GM18870 (cell line): ENCODE results near the gene RAB11FIP5.
"Not testable (repeated sequence)": the region's sequence is repeated elsewhere in the genome, so short reads cannot be mapped to it uniquely, and the experiment has no call there.

Source experiments
- ATAC-seq: cut with Tn5 transposase; IDR thresholded peaks from one replicate; pipeline ENCODE4 v1.9.1; 2021; ENCODE audit warnings: moderate library complexity; ENCODE audit not compliant: unreplicated experiment

Gene RAB11FIP5

DNA sequence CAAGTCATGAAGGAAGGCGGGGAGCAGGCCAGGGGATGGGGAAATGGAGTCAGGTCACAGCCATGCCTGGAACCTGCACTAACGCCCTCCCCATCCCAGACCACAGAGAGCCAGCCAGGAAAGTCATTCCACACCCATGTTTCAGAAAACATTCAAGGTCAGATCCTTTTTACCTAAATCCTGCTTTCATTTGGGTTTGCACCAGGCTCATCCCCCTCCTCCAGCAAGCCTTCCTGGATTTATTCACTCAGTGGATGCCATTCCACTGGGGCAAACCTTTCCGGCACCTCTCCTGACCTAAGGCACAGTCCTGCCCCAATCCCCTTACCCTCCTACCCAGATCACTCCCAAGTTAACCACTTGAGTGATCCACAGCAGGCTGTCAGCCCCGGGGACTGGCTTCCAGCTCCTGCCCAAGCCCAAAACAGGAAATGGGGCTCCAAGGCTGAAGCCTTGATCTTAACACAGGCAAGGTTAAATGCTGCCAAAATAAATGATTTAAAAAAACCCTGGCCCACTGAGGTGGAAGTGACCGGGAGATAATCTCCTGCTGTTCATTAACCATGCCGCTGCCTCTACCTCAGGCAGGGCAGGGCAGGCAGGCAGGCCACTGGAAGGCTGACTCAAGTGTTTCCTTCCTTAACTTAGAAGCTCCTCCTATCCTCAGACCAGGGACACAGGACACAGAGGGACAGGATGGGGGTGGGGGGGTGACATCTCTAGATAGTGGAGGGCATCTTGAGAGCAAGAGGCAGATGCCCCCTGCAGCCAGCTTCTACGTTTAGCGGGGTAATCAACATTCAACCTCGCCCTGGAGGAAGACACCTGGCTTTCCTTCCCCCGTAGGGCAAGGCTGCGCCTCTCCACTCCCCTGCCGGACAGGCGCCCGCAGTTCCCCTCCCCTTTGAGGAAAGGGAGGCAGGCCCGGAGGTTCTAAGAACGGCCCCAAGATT, 1.4 kb downstream of the RAB11FIP5 start:
- no peak for ATAC-seq

DNA sequence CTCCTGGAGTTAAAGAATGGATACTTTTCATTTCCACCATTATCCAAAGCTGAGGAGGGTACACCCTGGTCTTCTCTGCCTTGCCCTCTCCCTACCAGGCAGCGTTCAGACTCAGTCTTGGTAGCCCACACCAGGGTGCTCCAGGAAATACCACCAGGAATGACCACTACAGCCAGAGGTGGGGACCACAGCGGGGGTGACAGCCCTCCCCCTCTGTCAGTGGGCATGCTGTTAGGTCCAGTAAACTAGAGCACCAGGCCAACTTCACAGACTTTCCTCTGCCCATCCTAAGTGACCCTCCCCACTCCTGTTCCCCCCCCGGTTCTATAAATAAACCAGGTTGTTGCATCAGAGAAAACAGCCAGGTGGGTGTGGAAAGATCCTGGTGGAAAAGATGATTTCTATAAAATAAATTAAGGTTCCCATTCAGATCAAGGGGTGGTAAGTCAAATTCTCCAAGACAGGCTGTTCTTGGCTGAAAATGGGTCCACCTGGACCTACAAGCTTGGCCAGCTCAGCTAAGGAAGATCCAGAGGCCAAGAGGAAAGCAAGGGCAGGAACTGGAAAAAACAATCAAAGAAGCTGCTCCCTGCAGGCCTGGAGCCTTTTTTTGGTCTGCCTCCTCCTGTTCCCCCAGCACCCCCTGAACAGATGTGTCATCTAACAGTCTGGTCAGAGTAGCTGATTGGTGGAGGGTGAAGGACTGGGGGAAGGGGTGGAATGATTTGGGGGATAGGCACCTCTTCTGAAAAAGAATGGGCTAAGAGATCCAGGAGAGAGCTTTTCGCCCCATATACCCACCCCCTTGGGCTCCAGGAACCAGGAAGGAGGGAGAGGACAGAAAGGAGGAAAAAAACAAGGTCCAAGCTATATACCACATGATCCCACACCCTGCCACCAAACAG, 2.3 kb downstream of the RAB11FIP5 start:
- no peak for ATAC-seq

GRCh38 chr2:73109431-73110167, 3.1 kb downstream of the RAB11FIP5 start:
- no peak for ATAC-seq

- no peak for ATAC-seq
These were observed 5.4 kb downstream of the RAB11FIP5 start for GRCh38 chr2:73107211-73107926.

DNA sequence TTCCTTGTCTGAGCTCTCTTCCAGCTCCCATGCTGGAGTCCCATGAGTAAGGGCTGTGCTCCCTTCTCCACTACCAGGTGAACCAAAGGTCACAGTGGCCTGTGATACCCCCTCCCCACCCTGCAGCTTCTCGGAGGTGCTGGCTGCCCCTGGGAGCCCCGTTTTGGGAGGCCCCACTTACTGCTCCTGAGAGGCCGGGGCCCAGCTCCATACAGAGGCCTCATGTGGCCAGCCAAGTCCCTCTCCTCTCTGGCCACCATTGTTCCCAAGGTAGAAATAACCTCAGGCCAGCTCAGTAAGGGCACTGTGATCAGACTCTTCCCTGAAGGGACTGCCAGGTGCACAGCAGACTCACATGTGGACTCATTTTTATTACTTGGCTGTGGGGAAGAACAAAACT, 6.0 kb downstream of the RAB11FIP5 start:
- ATAC-seq, result no peak

DNA sequence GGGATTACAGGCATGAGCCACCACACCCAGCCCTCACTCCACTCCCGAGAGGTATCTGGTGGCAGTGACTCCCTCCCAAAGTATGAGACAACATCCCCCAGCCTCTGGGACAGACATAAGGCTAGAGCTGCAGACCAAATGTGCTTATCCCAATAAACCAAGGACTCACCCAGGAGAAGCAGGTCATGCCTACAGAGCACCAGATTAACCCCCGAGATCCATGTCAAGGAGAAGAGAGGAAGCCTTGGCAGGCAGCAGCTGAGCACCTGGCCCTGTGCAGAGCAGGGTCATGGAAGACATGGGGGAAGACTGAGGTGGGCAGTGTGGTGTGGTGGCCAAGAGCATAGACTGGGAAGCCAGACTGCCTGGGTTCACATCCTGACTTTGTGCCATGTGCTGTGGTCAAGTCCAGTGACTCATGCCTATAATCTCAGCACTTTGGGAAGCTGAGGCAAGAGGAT, 7.2 kb downstream of the RAB11FIP5 start:
- ATAC-seq, result no peak

- ATAC-seq, result no peak
These were observed 7.8 kb downstream of the RAB11FIP5 start for GRCh38 chr2:73104933-73105332.

GRCh38 chr2:73103018-73103542, 9.7 kb downstream of the RAB11FIP5 start:
- ATAC-seq, result no peak

- no peak for ATAC-seq
These were observed 11.0 kb downstream of the RAB11FIP5 start for GRCh38 chr2:73101626-73102256.

- ATAC-seq, result no peak
These were observed 11.8 kb downstream of the RAB11FIP5 start for GRCh38 chr2:73100956-73101355.

DNA sequence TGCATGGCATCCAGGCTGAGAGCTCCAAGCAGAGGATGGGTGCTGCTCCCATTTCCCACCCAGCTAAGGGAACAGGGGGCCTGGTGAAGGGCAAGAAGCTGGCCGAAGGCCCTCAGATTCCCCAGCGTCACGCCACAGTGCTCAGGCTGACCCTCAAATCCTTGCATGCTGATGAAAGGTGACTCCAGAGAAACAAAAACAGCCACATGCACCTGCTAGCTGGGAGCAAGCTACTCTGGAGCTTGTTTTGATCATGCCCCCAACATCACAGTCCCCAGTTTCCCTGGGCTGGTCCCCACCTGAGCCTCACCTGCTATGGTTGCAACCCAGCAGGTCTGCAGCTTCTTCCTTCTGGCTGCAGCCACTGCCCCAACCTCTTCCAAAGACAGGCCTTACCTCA, 13.3 kb downstream of the RAB11FIP5 start:
- no peak for ATAC-seq

GRCh38 chr2:73095910-73096309, 16.8 kb downstream of the RAB11FIP5 start:
- no peak for ATAC-seq

GRCh38 chr2:73093601-73094218, 19.0 kb downstream of the RAB11FIP5 start:
- ATAC-seq, result not testable (repeated sequence)

DNA sequence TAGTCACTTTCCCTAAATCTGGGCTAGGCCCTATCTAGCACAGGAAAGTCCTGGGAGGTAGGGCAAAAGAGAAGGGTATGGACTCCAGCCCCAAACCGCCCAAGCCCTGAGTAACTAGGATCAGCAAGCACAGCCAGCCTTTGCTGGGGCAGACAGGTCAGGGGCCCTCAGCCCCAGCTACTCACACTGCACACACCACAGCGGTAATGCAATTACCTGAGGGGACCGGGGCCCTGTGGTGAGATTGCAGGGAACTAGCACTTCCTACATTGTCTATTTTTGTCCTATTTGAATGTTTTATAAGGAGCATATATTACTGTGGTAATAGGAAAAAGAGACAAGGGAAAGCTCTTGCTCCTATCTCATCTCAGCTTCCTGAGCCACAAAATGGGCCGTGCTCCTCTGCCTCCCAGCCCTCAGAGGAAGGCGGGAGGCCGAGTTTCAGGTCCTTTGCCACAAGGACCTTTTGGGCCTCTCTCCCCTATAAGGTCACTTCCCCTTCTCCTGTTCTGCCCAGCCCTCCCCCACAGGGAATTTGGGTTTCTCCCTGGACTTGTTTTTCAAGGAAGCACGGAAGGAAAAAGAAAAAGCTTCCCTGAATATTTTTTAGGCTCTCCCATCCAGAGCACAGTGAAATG, 20.5 kb downstream of the RAB11FIP5 start:
- ATAC-seq, result no peak

DNA sequence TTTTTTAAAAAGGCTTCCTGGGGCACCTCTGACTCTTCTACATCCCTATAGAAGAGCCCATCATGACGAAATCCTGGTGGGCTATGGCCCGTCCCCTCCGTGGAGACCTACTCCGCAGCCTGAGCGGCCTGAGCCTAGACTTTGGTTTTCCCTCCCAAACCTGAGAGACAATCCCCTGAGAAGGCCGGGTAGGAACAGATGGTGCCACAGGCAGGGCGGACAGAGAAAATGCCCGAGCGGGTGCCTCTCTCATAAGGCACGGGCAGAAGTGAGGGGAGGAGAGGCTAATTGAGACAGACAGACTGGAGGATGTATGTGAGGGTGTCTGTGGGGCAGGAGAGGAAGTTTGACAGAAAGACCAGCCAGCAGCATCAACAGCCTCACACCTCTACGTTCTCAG, 21.1 kb downstream of the RAB11FIP5 start:
- no peak for ATAC-seq

- ATAC-seq, result no peak
These were observed 21.6 kb downstream of the RAB11FIP5 start for GRCh38 chr2:73091164-73091563.

DNA sequence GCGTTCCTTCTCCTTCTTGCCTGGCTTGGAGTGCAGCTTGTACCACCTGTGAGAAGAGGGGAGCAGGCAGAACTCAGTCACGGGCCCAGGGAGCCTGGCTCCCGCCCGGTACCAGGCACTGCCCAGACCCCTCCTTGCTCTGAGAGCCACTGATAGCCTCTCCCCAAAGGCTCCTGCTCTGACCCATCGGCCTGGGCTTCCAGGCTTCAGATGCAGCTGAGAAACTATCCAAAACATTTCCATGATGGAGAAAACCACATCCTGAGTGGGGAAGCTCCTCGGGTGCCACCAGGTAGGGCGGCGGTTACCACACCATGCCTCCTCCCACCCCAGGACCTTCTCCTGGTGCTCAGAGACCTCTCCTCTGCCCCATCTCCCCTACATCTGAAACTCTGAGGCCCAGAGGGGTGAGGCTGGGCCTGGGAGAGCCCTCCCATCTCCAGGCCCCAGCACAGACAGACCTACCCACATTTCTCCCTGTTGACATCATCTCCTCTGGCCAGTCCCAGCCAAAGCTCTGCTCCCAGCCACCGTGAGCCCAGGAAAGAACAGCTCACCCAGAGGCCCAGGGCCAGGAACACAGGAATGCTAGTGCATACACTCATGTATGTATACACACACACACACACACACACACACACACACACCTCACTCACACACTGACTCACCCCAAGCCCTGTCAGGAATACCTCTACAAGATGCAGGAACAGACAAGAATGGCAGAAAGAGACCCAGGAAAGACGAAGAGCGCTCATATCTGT, 23.3 kb downstream of the RAB11FIP5 start:
- ATAC-seq, result no peak

GRCh38 chr2:73088703-73089102, 24.0 kb downstream of the RAB11FIP5 start:
- ATAC-seq, result no peak
